NCI-H2227 (cell line): Measurements from ENCODE around the gene GALNT3.
A peak's percentile ranks its signal among the peaks of the same experiment; 100 is the strongest.

Source experiments
- DNase-seq: peaks from one replicate; lab custom pipeline; 2025; ENCODE audit not compliant: unreplicated experiment; lab: John Stamatoyannopoulos, UW

The GALNT3 gene

GRCh38 chr2:165746501-165746900, 47.5 kb downstream of the GALNT3 start:
- DNase-seq, result peak; percentile 8

DNA sequence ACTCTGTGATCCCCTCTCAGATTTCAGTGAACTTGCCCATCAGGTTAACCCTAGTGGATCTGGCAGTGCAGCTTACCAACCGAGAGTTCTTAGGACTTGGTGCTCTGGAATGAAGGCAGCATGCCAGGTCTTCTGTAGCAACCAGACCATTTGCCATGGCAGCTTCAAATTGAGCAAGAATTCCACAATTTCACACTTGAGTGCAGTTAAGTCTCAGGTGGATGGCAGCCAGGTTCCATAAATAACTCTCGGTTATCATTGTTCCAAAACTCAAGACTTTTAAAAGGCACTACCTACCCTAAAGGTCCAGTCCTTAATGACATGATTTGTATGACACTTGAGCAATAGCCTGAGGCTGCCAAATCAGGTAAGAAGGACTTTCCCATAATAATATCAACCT, 48.1 kb downstream of the GALNT3 start:
- no peak for DNase-seq

- DNase-seq, result no peak
These were observed 50.6 kb downstream of the GALNT3 start for GRCh38 chr2:165743442-165743841.

DNA sequence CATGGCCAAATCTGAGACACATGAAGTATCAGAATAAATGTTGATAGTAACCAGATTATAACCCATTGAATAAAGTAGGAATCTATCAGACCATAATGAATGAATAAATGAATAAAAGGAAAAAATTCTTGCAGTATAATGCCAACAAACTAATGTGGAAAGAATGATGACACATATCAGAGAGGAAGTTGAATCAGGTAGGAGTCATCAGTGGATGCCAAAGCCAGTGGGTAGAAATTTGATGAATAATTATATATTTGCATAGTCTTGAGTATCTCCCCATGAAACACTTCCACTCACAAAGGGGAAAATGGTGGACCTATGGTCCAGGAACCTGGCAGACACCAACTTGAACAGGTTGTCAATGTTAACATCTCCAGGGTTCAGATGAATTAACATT, 68.6 kb downstream of the GALNT3 start:
- DNase-seq, result no peak

- no peak for DNase-seq
These were observed 73.5 kb downstream of the GALNT3 start for GRCh38 chr2:165720511-165720910.

DNA sequence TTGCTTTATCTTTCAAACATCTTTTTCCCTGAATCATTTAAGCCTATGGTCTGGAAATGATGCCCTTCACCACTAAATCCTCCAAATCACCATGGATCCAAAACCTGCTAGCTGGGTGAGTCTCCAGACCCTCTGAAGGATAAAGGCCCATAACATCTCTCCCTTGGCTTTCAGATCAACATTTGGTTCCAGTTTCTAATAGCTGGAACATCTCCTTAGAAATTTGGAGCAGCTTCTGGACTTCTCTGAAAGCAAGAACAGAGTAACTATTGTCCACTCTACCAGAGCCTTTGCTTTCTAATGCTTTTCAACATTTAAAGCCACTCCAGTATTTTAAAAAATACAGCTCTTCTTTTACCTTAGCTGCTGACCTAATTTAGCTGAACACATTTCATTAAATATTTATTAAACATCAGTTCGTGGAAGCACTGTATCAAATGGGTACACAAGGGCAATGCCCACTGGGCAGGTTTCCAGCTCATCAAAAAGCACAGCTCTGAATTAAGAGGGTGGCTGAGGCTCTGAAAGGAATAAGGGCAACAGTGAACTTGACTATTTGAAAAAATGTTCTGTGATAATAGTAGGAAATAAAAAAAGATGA, 75.3 kb downstream of the GALNT3 start:
- DNase-seq, result no peak

DNA sequence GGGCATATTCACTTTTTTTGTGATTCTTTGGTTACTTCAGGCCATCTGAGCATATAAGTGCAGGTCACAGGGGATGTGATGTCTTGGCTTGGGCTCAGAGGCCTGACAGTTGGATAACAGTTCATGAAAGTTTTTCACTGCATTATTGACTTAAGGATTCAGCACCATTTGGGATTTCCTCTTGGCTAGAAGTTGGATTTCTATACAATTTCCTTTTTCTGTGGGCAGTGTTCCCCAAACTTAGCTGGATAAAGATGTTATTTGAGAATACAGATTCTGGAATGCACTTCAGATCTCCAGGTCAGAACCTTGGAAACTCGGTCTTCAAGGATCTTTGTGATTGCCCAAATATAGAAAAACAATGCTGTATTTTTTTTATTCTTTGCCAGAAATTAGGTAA, 78.0 kb downstream of the GALNT3 start:
- DNase-seq, result no peak

- DNase-seq, result no peak
These were observed 87.0 kb downstream of the GALNT3 start for GRCh38 chr2:165706960-165707487.

- no peak for DNase-seq
These were observed 92.9 kb downstream of the GALNT3 start for GRCh38 chr2:165701147-165701546.

DNA sequence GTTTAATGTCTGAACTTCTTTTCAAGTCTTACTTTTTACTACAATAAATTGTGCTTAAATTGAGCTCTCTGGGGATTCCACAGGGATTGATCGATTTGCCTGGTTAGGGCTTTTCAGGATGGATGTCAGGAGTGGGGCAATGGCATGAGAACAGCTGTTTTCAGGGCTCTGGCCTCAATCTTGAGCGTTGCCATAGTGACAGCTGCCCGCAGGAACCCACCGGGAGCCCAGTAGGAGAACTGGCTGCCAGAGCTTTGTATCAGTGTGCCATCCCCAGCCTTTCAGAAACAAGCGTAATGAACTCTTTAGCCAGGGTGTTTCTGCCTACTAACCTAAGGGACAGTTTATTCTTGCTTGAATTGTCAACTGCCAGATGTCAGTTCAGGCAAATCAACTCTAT, 93.5 kb downstream of the GALNT3 start:
- peak; percentile 75 for DNase-seq

- no peak for DNase-seq
These were observed 94.1 kb downstream of the GALNT3 start for GRCh38 chr2:165699946-165700345.

GRCh38 chr2:165698444-165698884, 95.6 kb downstream of the GALNT3 start:
- peak; percentile 68 for DNase-seq

DNA sequence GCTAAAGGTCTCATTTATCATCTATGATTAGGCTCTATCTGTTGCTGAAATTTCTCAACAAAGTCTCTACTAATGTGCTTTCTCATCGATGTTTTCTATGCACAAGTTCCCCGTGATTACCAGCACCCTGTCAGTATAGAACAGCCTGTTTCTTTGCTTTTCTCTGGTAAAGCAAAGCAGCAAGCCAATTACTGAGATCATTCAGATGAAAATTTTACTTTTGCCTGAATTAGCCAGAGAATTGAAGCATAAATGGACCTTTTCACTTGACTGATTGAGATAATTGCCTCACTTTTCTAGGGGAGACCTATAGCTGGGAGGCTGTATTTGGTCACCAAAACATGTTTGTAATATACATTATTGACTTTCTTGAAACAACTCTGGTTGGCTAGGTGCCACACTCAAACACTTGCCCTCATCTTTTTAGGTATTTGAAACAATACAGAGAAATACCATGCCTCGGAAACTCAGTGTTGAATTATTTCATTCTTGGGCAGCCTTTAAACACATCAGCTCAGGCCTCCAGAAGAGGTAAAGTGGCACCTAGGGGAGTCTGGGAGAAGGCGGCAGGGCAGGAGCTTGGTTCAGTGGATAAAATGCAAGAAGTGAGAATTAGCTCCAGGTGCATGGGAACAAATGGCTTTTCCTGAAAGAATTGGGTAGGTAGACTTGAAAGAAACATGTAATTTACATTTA, 96.2 kb downstream of the GALNT3 start:
- DNase-seq, result peak; percentile 68
